GM23338 (cell line): Measurements from ENCODE around the gene PGBD5. TPM values are rescaled to one million over a fixed set of nuclear protein-coding genes. Genes with fewer than 3 reads are reported as not detected.

Experiments used
- ATAC-seq: fragments of 200-7000 bp; cut with Tn5 transposase; 3 replicates; pipeline ENCODE4 v1.9.1; 2020
- DNase-seq: peaks from one replicate; pipeline ENCODE4 v3.0.0-alpha.2; 2015; ENCODE audit warnings: low spot score
- H2AFZ ChIP-seq: fragments of 200-600 bp; sonication (generic); 2 replicates; pipeline ENCODE4 v1.8.0; 2016; ENCODE audit warnings: antibody characterized with exemption, mild to moderate bottlenecking, moderate library complexity
- H3F3A ChIP-seq: fragments of 200-600 bp; sonication (generic); replicated peaks from 2 replicates; pipeline ENCODE4 v1.8.0; 2017; ENCODE audit warnings: antibody characterized with exemption, mixed run types, low read depth
- H3K27ac ChIP-seq: fragments of 200-600 bp; sonication (generic); 2 replicates; pipeline ENCODE4 v1.6.1; 2016; ENCODE audit warnings: low read depth
- H3K27me3 ChIP-seq: fragments of 200-600 bp; sonication (generic); 2 replicates; pipeline ENCODE4 v1.8.0; 2016; ENCODE audit warnings: mild to moderate bottlenecking, mixed run types, moderate library complexity; ENCODE audit not compliant: insufficient read depth
- H3K36me3 ChIP-seq: fragments of 200-600 bp; sonication (generic); 2 replicates; pipeline ENCODE4 v1.8.0; 2016; ENCODE audit warnings: mild to moderate bottlenecking; ENCODE audit not compliant: insufficient read depth
- H3K4me1 ChIP-seq: fragments of 200-600 bp; sonication (generic); 2 replicates; pipeline ENCODE4 v1.8.0; 2016; ENCODE audit warnings: mild to moderate bottlenecking, moderate library complexity; ENCODE audit not compliant: insufficient read depth
- H3K4me2 ChIP-seq: fragments of 200-600 bp; sonication (generic); 2 replicates; pipeline ENCODE4 v1.7.1; 2017; ENCODE audit warnings: mixed run types
- H3K4me3 ChIP-seq: fragments of 200-600 bp; sonication (generic); 2 replicates; pipeline ENCODE4 v1.6.1; 2016; ENCODE audit warnings: mixed run types
- H3K79me2 ChIP-seq: fragments of 200-600 bp; sonication (generic); replicated peaks from 2 replicates; pipeline ENCODE4 v1.8.0; 2017; ENCODE audit warnings: mild to moderate bottlenecking; ENCODE audit not compliant: insufficient read depth
- H3K9me2 ChIP-seq: fragments of 200-600 bp; sonication (generic); 2 replicates; pipeline ENCODE4 v1.8.0; 2017; ENCODE audit not compliant: insufficient read depth
- H4K20me1 ChIP-seq: fragments of 200-600 bp; sonication (generic); replicated peaks from 2 replicates; pipeline ENCODE4 v1.8.0; 2017; ENCODE audit warnings: mild to moderate bottlenecking; ENCODE audit not compliant: insufficient read depth
- H3K27ac Mint-ChIP-seq: 2 replicates; pipeline ENCODE4 v1.8.0; 2020; ENCODE audit warnings: inconsistent platforms, mild to moderate bottlenecking, moderate library complexity, mixed read lengths
- H3K27me3 Mint-ChIP-seq: 3 replicates; pipeline ENCODE4 v1.8.0; 2022; ENCODE audit warnings: low read depth, mild to moderate bottlenecking, moderate library complexity, mixed read lengths, inconsistent platforms; ENCODE audit not compliant: insufficient read depth, poor library complexity
- H3K36me3 Mint-ChIP-seq: 3 replicates; pipeline ENCODE4 v1.8.0; 2021; ENCODE audit warnings: low read depth, mild to moderate bottlenecking, inconsistent platforms, moderate library complexity, mixed read lengths
- H3K4me1 Mint-ChIP-seq: 3 replicates; pipeline ENCODE4 v1.8.0; 2020; ENCODE audit warnings: mild to moderate bottlenecking, inconsistent platforms, mixed read lengths
- H3K4me3 Mint-ChIP-seq: 3 replicates; pipeline ENCODE4 v1.8.0; 2021; ENCODE audit warnings: moderate library complexity, mild to moderate bottlenecking, inconsistent platforms, mixed read lengths
- H3K9me3 Mint-ChIP-seq: 3 replicates; pipeline ENCODE4 v1.8.0; 2020; ENCODE audit warnings: moderate library complexity, mild to moderate bottlenecking, inconsistent platforms, mixed read lengths
- CREB1 ChIP-seq: fragments of 250-450 bp; sonication (Bioruptor Pico); IDR thresholded peaks from 2 replicates; pipeline ENCODE4 v1.5.0; 2020; ENCODE audit warnings: low read depth, mild to moderate bottlenecking, moderate library complexity
- CTCF ChIP-seq, 2 experiments: fragments of 200-600 bp in 1 of 2; sonication (generic) in 1 of 2; conservative IDR thresholded peaks; 2 replicates each; pipeline versions ENCODE4 v1.5.1 to v1.6.1; 2016 to 2017; ENCODE audit warnings: antibody characterized with exemption in 2 of 2, low read depth in 2 of 2, mild to moderate bottlenecking in 2 of 2, moderate library complexity in 1 of 2
- ETS1 ChIP-seq: IDR thresholded peaks from 2 replicates; pipeline ENCODE4 v1.6.1; 2016; ENCODE audit warnings: antibody characterized with exemption
- EZH2 ChIP-seq: fragments of 200-600 bp; sonication (generic); IDR thresholded peaks from one replicate; pipeline ENCODE4 v1.8.0; 2017; ENCODE audit warnings: antibody characterized with exemption, mild to moderate bottlenecking, low read depth; ENCODE audit not compliant: unreplicated experiment
- EZH2phosphoT487 ChIP-seq: fragments of 200-600 bp; sonication (generic); IDR thresholded peaks from one replicate; pipeline ENCODE4 v1.8.1; 2018; ENCODE audit warnings: antibody characterized with exemption; ENCODE audit not compliant: unreplicated experiment
- JUNB ChIP-seq: IDR thresholded peaks from one replicate; pipeline ENCODE4 v1.6.1; 2016; ENCODE audit warnings: antibody characterized with exemption; ENCODE audit not compliant: unreplicated experiment
- NANOG ChIP-seq: IDR thresholded peaks from 2 replicates; pipeline ENCODE4 v1.6.1; 2016; ENCODE audit warnings: antibody characterized with exemption, borderline replicate concordance
- POLR2AphosphoS5 ChIP-seq: IDR thresholded peaks from 2 replicates; pipeline ENCODE4 v1.6.1; 2016; ENCODE audit warnings: antibody characterized with exemption, low read depth
- REST ChIP-seq: IDR thresholded peaks from one replicate; pipeline ENCODE4 v1.6.1; 2018; ENCODE audit warnings: antibody characterized with exemption; ENCODE audit not compliant: unreplicated experiment
- STAT1 ChIP-seq: IDR thresholded peaks from one replicate; pipeline ENCODE4 v1.6.1; 2016; ENCODE audit warnings: antibody characterized with exemption; ENCODE audit not compliant: unreplicated experiment
- ZNF114 ChIP-seq: fragments of 250-450 bp; sonication (Bioruptor Pico); IDR thresholded peaks from 2 replicates; pipeline ENCODE4 v1.5.0; 2020; ENCODE audit warnings: mild to moderate bottlenecking, moderate library complexity
- ZNF331 ChIP-seq: fragments of 250-450 bp; sonication (Bioruptor Pico); IDR thresholded peaks from 2 replicates; pipeline ENCODE4 v1.5.0; 2020; ENCODE audit warnings: low read depth, mild to moderate bottlenecking, moderate library complexity
- ZNF462 ChIP-seq: fragments of 250-450 bp; sonication (Bioruptor Pico); IDR thresholded peaks from 2 replicates; pipeline ENCODE4 v1.5.0; 2020; ENCODE audit warnings: mild to moderate bottlenecking, moderate library complexity
- polyA plus RNA-seq: library from polyadenylated mRNA; unstranded; fragments of >200 nt; fragmentation: Nextera tagmentation; extraction: Ambion mirVana; gene quantifications from 2 replicates; pipeline ENCODE4 v1.2.1, GENCODE V29; 2016
- total RNA-seq: library from RNA; depleted of rRNA; stranded (reverse); fragments of >200 nt; shearing (Covaris generic); gene quantifications from 2 replicates; pipeline ENCODE4 v1.2.3, GENCODE V29; 2014

Gene PGBD5
- total and polyA plus RNA-seq, 2 experiments from 2014 or later, result 3.4 to 16.6 TPM

GRCh38 chr1:230415405-230416132 is 10.6 kb downstream of the PGBD5 start:
- no peaks in the 10 kb centered on the region; the same call in none of the 2 replicates for H3K4me1 ChIP-seq
- ATAC-seq (no peak), DNase-seq (no peak)
- H3K4me2 ChIP-seq, result no peak overlapping the region
- no peaks in the 10 kb centered on the region for H3F3A ChIP-seq
- no peaks in the 10 kb centered on the region for H3K27me3 ChIP-seq
- Mint-ChIP-seq H3K9me3 (peaks cover 7% of the 10 kb centered on the region; the same call in 2 of the 3 replicates), H3K4me1 (peaks cover 32% of the 10 kb centered on the region), H3K27me3 (peaks cover 2% of the 10 kb centered on the region), H3K27ac (no peak overlapping the region), H3K36me3 (peaks cover 16% of the 10 kb centered on the region), H3K4me3 (no peak overlapping the region)
- no peak overlapping the region for H3K4me3 ChIP-seq
- no peak overlapping the region for H3K27ac ChIP-seq
- H3K9me2 ChIP-seq, result no peaks in the 10 kb centered on the region
- 0 out of 2 replicates have a peak, but pooled peaks cover 3% of the 10 kb centered on the region for H3K36me3 ChIP-seq
- peaks cover 13% of the 10 kb centered on the region for H4K20me1 ChIP-seq
- H3K79me2 ChIP-seq, result peaks cover 94% of the 10 kb centered on the region
- no peak overlapping the region for H2AFZ ChIP-seq
- TF ChIP-seq POLR2AphosphoS5 (no peak), EZH2phosphoT487 (no peak), ZNF331 (CRISPR knock-in tag) (no peak), CREB1 (no peak), REST (no peak), EZH2 (no peak), ZNF462 (CRISPR knock-in tag) (no peak), STAT1 (no peak), ETS1 (no peak), JUNB (no peak), NANOG (no peak), CTCF (conservative IDR thresholded peaks at IDR 0.05; ENCODE audit: low read depth in 2 of 2) (no peak), ZNF114 (CRISPR knock-in tag) (no peak)
